HG03354 (cell line): ENCODE measurements around the gene ANKDD1B.

Experiments used
- ATAC-seq: cut with Tn5 transposase; IDR thresholded peaks from one replicate; pipeline ENCODE4 v1.9.1; 2021; ENCODE audit warnings: mild to moderate bottlenecking; ENCODE audit not compliant: unreplicated experiment, poor library complexity, severe bottlenecking

Gene ANKDD1B

DNA sequence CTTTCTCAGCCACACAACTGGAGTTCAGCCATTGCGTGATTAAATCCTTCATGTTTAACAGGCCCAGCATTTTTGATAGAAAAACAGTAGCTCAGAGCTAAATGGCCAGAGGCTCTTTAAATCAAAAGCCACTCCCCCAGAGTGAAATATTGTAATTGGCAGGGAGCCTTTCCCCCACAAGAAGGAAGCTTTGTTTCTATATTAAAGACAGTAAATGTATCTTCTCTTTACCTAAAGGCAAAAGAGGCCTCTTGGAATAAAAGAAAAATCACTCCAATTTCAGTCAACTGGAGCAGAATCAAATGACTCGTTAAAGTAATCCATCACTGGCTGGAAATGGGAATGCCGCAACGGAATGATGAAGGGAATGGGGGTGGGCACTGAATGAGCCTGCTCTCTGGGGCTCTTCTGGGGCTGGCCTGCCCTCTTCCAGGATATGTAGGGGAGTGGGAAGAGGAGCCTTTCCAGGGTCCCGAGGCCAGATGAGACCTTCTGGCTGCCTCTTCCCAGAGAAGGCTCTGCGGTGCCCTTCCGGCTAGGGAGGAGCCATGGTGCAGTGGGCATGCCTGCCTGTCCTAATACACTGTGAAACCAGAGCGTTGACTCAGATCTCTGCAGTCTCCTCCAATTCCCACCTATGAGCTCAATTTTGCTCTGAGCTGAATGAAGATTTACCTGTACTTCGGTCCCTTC lies 45.2 kb downstream of the ANKDD1B start:
- no peak for ATAC-seq

DNA sequence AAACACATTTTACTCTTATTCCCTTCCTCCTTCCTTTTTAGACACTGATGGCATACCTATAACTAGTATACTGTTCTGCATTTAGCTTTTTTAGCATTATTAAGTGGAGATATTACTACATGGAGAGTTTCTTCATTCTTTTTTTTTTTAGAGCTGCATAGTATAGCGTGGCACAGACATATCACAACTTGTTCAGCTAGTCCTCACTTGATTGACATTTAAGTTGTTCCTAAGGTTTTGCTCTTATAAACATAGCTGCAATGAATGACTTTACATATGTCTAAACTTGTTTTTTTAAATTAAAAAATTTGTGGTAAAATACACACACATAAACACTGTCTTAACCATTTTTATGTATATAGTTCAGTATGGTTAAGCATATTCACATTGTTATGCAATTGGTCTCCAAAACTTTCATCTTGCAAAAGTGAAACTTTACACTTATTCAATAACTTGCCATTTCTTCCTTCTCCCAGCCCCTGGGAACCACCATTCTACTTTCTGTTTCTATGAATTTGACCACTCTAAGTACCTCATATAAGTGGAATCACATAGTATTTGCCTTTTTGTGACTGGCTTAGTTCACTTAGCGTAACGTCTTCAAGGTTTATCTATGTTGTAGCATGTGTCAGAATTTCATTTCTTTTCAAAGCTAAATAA lies 48.7 kb downstream of the ANKDD1B start:
- no peak for ATAC-seq

DNA sequence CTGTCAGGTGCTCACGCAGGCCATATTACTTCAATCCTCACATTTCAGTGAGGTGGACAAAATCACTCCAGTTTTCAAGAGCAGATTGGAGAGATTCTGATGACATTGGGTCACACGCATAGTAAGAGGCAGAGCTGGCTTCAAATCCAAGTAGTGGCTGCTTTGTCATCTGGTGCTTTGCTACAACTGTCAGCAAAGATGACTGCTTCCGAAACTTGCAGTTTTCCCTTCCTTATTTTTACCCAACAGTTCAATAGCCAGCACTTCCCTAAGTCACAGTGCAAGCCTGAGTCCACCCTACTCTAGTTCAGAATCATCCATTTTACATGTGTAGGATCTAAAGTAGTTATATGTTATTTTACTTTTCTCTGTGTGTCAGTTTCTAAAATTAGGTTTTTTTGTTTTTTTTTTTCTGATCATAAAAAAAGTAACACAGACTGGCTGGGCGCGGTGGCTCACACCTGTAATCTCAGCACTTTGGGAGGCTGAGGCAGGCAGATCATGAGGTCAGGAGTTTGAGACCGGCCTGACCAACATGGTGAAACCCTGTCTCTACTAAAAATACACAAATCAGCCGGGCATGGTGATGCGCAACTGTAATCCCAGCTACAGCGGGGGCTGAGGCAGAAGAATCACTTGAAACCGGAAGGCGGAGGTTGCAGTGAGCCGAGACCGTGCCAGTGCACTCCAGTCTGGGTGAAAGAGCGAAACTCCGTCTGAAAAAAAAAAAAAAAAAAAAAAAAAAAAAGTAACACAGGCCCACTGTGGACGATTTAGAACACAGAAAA lies 49.6 kb downstream of the ANKDD1B start:
- ATAC-seq: no peak

DNA sequence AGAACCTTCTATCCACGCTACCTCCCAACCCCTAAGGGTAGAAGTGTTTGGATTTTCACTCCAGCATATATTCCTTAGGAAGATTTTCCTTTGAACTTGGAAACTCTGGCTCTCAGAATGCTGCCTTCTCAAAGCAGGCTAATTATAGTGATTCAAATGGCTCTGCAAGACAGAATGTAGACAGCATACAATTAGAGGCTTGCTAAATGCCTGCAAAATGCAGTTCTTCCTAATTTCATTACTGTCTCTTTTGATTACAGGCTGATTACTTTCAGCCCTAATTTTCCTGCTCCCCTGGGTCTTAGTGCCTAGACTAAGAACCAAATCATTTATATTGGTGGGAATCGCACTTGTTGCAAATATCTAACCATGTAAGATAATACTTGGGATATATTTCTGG lies 50.8 kb downstream of the ANKDD1B start:
- ATAC-seq: no peak

DNA sequence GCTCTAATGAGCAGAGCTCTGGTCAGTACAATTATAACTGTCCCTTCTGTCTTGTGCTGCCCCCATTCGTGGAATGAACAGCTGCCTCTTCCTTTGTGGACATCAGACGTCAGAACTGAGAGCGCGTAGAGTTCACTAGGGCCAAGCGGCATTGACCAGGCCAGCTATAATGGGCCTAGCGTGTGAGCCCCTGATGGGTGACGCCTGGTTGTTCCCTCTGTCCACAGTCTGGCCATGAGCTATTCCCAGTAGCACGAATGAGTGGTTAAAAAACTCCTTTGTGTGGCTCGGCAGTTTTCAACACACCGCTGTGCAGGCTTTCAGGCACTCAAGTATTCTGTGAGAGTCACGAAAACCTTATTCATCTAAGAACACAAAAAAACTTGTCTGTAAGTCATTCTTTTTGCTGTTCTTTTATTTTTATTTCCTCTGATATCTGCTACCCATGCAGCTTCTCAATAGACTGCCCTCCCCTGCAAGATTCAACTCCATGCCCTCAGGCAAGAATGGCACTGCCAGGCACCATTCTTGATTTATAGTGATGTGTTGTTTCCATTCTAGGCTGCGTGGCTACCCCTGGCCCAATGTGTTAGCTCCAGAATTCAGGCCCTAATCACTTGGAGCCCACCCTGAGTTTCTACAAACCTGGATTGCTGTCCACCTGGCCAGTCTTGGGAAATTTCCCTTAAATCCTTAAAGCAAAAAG lies 52.5 kb downstream of the ANKDD1B start:
- no peak for ATAC-seq

DNA sequence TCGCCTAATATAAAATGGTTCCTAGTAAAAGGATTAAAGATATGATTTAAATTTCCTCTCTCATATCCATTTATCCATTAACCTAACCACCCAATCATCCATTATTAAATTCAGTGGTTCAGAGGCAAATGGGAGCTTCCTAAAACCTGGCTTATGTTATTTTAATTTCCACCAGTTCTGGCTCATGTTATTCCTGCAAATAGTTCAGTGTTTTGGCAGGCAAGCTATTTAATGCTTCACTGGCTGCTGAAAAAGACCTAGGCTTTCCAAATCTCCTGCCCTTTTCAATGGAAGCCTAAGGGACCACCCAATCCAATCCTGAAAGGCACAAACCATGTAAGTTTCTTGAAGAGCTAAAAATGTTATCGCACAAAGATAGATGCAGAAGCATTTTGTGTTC lies 53.7 kb downstream of the ANKDD1B start:
- ATAC-seq: no peak

DNA sequence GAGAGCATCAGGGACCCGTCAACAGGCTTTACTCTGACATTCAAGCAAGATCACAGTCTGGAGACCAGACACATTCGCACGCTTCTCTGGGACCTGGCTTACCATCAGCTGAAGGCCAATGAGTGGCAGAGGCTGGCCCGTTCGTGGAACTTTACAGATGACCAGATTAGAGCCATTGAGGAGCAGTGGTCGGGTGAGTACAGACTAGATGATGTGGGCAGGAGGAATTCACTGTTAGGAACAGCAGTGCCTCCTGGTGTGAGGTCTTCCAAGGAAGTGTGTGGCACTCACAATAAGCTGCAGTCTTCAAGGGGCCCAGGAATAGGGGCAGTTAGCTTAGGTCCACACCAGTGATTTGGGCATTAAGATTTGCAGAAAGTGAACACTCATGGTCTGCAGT lies 55.5 kb downstream of the ANKDD1B start:
- no peak for ATAC-seq

DNA sequence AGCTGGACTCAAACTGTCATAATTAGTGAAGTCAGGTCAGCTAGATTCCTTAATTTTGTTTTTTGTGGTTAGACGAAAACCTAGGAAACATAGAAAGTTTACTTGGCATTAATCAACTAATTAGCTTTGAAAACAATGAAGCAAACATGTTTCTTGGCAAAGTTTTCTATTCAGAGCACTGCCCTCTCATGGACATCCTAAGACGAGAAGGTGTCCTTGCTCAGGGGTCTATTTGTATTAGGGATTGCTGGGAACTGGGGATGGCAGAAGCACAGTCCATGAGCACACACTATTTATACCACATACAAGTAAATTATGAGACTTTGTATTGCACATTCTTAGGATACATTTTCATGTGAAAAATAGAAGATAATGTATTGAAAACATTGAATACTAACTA lies 56.3 kb downstream of the ANKDD1B start:
- ATAC-seq: no peak

DNA sequence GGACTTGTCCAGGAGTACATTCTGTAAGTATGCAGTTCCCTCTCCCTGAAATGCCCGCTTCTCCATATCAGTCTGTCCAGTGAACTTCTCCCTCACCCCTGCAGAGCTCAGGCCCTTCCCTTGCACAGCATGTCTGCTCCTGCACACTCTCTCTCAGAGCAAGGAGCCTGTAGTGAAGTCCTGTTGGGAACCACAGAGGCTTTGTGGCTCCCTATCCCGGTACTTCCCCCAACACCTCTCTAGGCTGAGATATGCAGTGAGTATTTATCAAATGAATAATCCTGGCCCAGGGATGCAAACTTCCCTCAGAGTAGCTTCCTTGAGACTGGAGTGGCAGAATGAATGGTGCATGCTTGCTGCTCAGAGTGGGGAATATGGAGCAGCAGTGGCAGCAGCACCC lies 57.2 kb downstream of the ANKDD1B start:
- ATAC-seq: peak; percentile 13

DNA sequence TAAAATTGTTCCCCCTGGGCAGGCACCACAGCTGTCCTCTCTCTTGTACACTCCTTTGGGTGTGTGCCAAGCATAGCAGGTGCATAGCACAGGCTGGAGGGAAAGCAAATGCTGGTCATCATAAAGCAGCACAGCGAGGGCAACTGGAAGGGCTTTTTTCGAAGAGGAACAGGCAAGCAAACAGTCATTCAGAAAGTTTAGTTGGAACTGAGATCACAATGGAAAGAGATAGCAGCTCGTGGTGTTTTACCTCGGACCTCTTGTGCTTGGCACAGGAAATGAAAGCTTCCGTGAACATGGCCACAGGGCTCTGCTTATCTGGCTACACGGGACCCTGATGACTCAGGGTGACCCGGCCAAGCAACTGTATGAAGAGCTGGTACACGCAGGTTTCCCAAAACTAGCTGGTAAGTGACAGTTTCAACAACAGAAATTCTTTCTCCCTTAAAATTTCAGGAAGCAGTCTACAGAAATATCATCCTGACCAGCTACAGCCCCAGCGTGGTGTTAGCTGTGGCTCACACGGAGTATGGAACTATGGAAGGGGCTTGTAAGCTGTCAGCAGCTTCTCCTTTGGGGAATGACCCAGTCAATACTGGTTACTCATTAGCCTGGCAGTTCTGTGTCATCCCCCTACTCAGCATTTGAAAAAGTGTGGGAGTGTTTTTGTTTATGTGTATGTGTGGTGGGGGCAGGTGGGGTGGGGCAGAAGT lies 57.9 kb downstream of the ANKDD1B start:
- ATAC-seq: peak; percentile 95

DNA sequence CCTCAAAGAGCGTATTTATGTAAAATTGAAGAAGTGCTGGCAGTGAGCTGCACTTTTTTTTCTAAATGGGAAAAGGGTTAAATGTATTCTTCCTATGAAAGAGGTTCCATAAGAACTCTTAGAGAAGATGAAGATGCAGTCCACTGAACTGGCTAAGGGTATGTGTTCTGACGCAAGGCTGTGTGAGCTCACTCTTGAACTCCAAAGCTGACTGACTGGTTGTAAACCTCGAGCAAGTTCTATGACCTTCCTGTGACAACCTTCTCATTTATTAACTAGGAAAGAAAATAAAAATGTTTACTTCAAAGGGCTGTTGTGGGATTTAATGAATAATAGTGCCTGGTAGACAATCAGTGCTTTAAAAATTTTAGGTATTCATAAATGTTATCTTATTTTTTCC lies 59.3 kb downstream of the ANKDD1B start:
- ATAC-seq: no peak

DNA sequence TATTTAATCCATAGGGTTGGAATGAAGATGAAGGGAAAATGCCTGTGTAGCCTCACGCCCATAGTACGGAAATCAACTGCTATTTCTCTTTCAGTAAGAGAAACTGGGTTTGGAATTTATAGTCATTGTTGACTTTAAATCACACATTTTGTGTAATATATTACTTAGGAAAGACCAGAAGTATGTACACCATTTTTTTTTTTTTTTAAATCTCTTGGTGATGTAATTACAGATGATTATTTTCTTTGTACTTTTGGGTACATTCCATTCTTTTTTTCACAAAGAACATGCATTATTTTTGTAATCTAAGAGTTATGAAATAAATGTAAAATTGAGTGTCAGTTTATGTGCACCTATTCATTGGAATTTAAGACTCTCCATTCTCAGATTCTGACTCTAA lies 60.3 kb downstream of the ANKDD1B start:
- ATAC-seq: no peak

DNA sequence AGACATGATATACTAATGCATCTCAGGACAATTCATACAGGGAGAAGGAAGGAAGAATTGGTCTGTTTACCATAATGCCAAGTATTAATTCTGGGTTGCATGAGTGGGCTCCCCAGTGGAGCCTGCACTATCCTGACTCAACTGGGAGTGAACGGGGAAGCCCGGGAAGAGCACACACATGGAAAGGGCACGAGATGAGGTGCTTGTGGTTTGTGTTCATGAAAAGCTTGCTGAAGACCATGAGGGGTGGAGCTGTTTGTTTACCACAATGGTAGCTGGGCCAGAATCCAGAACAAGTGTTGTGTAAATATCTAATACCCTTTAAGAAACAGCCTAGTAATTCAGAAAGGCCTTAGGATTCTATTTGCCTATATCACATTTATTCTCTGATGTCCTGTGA lies 61.4 kb downstream of the ANKDD1B start:
- ATAC-seq: no peak

DNA sequence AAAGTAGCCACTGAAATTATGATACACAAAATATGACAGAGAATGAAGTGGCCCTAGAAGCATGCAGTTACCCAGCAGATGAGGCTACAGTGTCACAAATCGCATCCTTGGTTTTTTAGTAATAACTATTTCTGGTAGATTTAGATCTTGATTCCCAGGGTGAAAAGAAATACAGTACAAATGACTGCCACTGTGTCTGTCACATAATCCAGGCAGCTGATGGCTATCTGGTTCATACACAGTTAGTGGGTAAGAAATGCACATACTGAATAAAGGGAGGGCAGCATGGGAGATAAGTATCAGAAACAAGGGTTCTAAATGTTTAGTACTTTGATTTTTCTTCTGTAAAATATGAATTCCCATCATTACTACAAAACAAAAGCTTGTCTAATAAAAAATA lies 64.5 kb downstream of the ANKDD1B start:
- ATAC-seq: no peak

DNA sequence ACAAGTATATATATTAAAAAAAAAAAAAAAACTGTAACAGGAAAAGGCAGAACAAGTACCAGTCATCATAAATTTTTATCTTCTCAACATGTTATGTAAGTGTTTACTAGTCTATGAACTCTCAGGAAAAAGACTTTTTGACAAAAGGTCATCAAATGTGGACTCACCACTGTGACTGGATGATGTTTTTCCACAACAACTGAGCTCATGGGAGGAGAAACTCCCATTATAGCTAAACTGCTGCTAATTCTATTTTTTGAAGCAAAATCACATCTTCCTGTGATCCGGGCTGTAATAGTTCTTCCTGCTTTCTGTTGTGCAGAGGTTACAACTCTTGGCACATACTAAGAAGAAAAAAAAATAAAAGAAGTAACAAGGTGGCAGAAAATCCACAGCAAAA lies 66.4 kb downstream of the ANKDD1B start:
- no peak for ATAC-seq

DNA sequence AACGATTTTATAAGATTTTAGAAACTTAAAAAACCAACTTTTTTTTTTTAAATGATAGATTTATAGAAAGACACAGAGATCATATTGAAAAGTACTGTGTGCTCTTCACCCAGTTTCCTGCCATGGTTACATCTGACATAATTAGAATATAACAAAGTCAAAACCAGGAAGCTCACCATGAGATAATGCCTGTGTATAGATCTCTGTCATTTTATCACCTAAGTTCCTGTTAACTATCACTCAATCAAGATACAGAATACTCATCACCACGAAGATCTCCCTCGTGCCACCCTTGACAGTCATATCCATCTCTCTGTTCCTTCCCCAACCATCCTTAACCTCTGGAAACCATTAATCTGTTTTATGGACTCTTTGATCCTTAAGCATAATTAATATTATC lies 66.9 kb downstream of the ANKDD1B start:
- ATAC-seq: no peak

DNA sequence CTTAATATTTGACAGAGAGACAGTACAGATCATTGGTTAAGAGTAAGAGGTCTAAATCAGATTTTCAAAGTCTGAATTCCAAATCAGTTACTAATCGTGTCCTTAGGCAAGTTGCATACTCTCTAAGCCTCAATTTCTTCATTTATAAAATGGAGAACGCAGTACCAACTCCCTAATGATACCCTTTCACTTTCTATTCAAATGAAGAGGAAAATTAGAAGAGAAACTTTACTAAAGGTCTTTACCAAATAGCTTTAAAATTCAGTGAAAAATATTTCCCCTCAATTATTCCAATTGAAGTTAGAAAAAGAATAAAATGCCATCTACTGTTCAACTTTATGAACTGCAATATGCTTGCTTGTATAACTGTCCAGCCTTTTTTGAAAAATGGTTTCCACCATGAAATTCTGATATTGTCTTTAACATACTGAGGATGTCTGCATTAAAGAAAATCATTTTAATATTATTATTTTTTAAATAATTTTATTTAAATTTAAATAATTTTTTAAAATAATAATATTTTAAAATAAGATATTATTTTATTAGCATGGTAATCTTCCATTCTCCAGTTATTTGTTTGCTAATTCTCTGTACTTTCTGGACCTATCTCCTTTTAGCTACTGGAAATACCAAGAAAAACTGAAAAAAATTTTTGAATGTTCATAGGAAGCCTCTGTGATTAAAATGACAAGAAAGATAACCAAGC lies 70.0 kb downstream of the ANKDD1B start:
- ATAC-seq: peak; percentile 42

DNA sequence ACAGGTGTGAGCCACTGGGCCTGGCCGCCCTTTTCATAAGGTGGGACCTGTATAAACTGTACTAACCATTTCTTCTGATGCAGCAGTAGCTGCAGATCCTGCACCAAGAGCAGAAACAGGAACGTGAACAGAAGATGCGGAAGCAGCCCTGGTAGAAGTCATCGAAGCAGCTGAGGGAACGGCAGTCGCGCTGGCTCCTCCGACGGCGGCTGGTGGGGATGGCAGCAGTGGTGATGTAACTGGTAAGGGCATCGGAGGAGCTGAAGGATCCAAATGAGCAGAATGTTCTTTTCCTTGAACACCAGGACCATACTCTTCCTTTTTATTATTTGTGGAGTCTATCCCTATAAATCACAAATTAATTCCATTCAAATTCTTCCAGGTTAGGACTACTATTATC lies 73.9 kb downstream of the ANKDD1B start:
- no peak for ATAC-seq

DNA sequence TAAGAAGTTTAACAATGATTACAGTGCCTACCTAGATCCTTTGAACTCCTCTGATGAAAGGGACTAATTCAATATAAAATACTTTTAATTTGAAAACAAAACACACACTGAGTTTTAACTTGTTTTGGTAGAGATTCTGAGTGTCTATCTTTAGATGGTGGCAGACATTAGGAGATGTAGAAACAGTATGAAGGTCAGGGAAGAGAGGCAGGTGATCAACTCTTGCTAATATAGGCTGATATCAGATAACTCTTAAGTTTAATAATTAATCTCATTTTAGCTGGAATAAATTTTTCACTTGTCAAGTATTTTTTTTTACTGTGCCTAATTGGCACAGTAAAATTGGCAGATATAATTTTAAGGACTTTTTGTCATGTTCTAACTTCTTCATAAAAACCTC lies 75.2 kb downstream of the ANKDD1B start:
- ATAC-seq: no peak
